DND-41 (cell line): ENCODE data around the gene ZNF609.

Experiments used
- ATAC-seq: fragments of 200-7000 bp; cut with Tn5 transposase; 3 replicates; pipeline ENCODE4 v1.9.1; 2021; ENCODE audit warnings: low read depth; ENCODE audit not compliant: insufficient read depth
- DNase-seq: peaks from one replicate; pipeline ENCODE4 v3.0.0-alpha.2; 2020
- H2AFZ ChIP-seq: 2 replicates; pipeline ENCODE4 v1.6.0; 2012; ENCODE audit warnings: low read depth, low read length
- H3K27ac ChIP-seq: 2 replicates; pipeline ENCODE4 v1.5.1; 2012; ENCODE audit warnings: low read length, inconsistent platforms
- H3K27me3 ChIP-seq: fragments of 200-600 bp; sonication (generic); 2 replicates; pipeline ENCODE4 v1.6.0; 2012; ENCODE audit warnings: low read length, mild to moderate bottlenecking, inconsistent platforms; ENCODE audit not compliant: insufficient read depth, poor library complexity
- H3K36me3 ChIP-seq: 2 replicates; pipeline ENCODE4 v1.5.1; 2012; ENCODE audit warnings: low read length, inconsistent platforms; ENCODE audit not compliant: insufficient read depth
- H3K4me1 ChIP-seq: 2 replicates; pipeline ENCODE4 v1.5.1; 2012; ENCODE audit warnings: mild to moderate bottlenecking, low read length; ENCODE audit not compliant: insufficient read depth
- H3K4me2 ChIP-seq: 2 replicates; pipeline ENCODE4 v1.6.0; 2012; ENCODE audit warnings: mild to moderate bottlenecking, moderate library complexity, low read length, inconsistent platforms; ENCODE audit not compliant: insufficient read depth
- H3K4me3 ChIP-seq, 2 experiments: fragments of 200-600 bp in 1 of 2; shearing (Covaris generic) in 1 of 2; 2 replicates each; pipeline ENCODE4 v1.5.1; 2012 to 2016; ENCODE audit warnings: inconsistent platforms in 2 of 2, low read length in 2 of 2, mild to moderate bottlenecking in 2 of 2, low read depth in 1 of 2, moderate library complexity in 1 of 2
- H3K79me2 ChIP-seq: 2 replicates; pipeline ENCODE4 v1.6.0; 2012; ENCODE audit warnings: low read length, inconsistent platforms; ENCODE audit not compliant: insufficient read depth
- H3K9ac ChIP-seq: 2 replicates; pipeline ENCODE4 v1.6.0; 2012; ENCODE audit warnings: low read depth, mild to moderate bottlenecking, inconsistent platforms, low read length, moderate library complexity
- H3K9me3 ChIP-seq: 2 replicates; pipeline ENCODE4 v1.5.1; 2012; ENCODE audit warnings: low read length, moderate library complexity, mild to moderate bottlenecking, inconsistent platforms; ENCODE audit not compliant: insufficient read depth, severe bottlenecking
- H4K20me1 ChIP-seq: 2 replicates; pipeline ENCODE4 v1.6.0; 2012; ENCODE audit warnings: low read length; ENCODE audit not compliant: insufficient read depth
- CTCF ChIP-seq: IDR thresholded peaks from 2 replicates; pipeline ENCODE4 v1.5.1; 2012; ENCODE audit warnings: borderline replicate concordance, low read length, moderate library complexity, mild to moderate bottlenecking; ENCODE audit not compliant: poor library complexity, severe bottlenecking; ENCODE audit errors: extremely low read depth
- EZH2 ChIP-seq: IDR thresholded peaks from 3 replicates; pipeline ENCODE4 v1.6.1; 2012; ENCODE audit warnings: borderline replicate concordance, low read depth, mild to moderate bottlenecking, moderate library complexity, low read length, inconsistent platforms; ENCODE audit not compliant: severe bottlenecking

Gene ZNF609

GRCh38 chr15:64685230-64685888, 225.0 kb downstream of the ZNF609 start:
- Histone ChIP-seq H3K9ac (no peak overlapping the region), H3K27ac (no peak overlapping the region), H3K79me2 (no peaks in the 10 kb centered on the region), H2AFZ (no peak overlapping the region), H4K20me1 (no peaks in the 10 kb centered on the region), H3K4me1 (no peaks in the 10 kb centered on the region), H3K4me2 (no peak overlapping the region), H3K9me3 (no peaks in the 10 kb centered on the region), H3K36me3 (peaks cover 86% of the 10 kb centered on the region), H3K27me3 (no peaks in the 10 kb centered on the region), H3K4me3 (no peak overlapping the region)
- TF ChIP-seq CTCF (no peak), EZH2 (no peak)
- DNase-seq, result no peak
- ATAC-seq, result no peak

GRCh38 chr15:64686130-64686735, 225.9 kb downstream of the ZNF609 start:
- no peaks in the 10 kb centered on the region for H3K4me1 ChIP-seq
- H3K9ac ChIP-seq, result no peak overlapping the region
- peaks cover 3% of the 10 kb centered on the region; the same call in 1 of the 2 replicates for H3K79me2 ChIP-seq
- no peak overlapping the region for H3K4me3 ChIP-seq
- ATAC-seq (0 out of 3 replicates have a peak, but pooled peaks have one; percentile 44), DNase-seq (peak; percentile 24)
- TF ChIP-seq CTCF, result peak; percentile 76
- TF ChIP-seq EZH2, result no peak
- H3K27ac ChIP-seq, result no peak overlapping the region
- peaks cover 87% of the 10 kb centered on the region for H3K36me3 ChIP-seq
- H4K20me1 ChIP-seq, result 0 out of 2 replicates have a peak, but pooled peaks cover 1% of the 10 kb centered on the region
- no peak overlapping the region for H3K4me2 ChIP-seq
- no peaks in the 10 kb centered on the region for H3K27me3 ChIP-seq
- H2AFZ ChIP-seq, result no peak overlapping the region
- no peaks in the 10 kb centered on the region for H3K9me3 ChIP-seq

- ATAC-seq, result no peak
- H4K20me1 ChIP-seq, result peaks cover 3% of the 10 kb centered on the region; the same call in 1 of the 2 replicates
- TF ChIP-seq EZH2 (no peak), CTCF (no peak)
- no peak overlapping the region for H3K4me2 ChIP-seq
- H3K9ac ChIP-seq, result no peak overlapping the region
- H3K27ac ChIP-seq, result no peak overlapping the region
- H3K79me2 ChIP-seq, result peaks cover 5% of the 10 kb centered on the region; the same call in 1 of the 2 replicates
- no peak overlapping the region for H3K4me3 ChIP-seq
- no peak overlapping the region for H2AFZ ChIP-seq
- DNase-seq, result no peak
- H3K4me1 ChIP-seq, result no peaks in the 10 kb centered on the region
- H3K27me3 ChIP-seq, result no peaks in the 10 kb centered on the region
- peaks cover 79% of the 10 kb centered on the region for H3K36me3 ChIP-seq
- no peaks in the 10 kb centered on the region for H3K9me3 ChIP-seq
Observed at GRCh38 chr15:64687172-64687571, 226.8 kb downstream of the ZNF609 start.
